ENCODE results near the gene TSKU.
"Not testable (repeated sequence)": the region's sequence is repeated elsewhere in the genome, so short reads cannot be mapped to it uniquely, and the experiment has no call there.

TSKU gene

GRCh38 chr11:76822406-76822805 is 39.2 kb downstream of the TSKU start:
- no peak for TF ChIP-seq JUND (IDR thresholded peaks at IDR 0.05; ENCODE audit: low read depth)
- DNase-seq (ENCODE audit: low read depth in 1 of 2, low spot score in 1 of 2), result no peak
- in situ Hi-C loops (cut with HindIII; ENCODE audit: low pct_unique_long_range_greater_than_20kb, low sequenced_read_pairs), result no loop called here

- peak; percentile 43 to 93 for DNase-seq (ENCODE audit: low read depth in 1 of 2, low spot score in 1 of 2)
- peak; percentile 54; the same call in 1 of the 2 replicates for TF ChIP-seq JUND (IDR thresholded peaks at IDR 0.05; ENCODE audit: low read depth)
- in situ Hi-C loops (cut with HindIII; ENCODE audit: low pct_unique_long_range_greater_than_20kb, low sequenced_read_pairs), result no loop called here
Observed at GRCh38 chr11:76823481-76824028, 40.4 kb downstream of the TSKU start.

DNA sequence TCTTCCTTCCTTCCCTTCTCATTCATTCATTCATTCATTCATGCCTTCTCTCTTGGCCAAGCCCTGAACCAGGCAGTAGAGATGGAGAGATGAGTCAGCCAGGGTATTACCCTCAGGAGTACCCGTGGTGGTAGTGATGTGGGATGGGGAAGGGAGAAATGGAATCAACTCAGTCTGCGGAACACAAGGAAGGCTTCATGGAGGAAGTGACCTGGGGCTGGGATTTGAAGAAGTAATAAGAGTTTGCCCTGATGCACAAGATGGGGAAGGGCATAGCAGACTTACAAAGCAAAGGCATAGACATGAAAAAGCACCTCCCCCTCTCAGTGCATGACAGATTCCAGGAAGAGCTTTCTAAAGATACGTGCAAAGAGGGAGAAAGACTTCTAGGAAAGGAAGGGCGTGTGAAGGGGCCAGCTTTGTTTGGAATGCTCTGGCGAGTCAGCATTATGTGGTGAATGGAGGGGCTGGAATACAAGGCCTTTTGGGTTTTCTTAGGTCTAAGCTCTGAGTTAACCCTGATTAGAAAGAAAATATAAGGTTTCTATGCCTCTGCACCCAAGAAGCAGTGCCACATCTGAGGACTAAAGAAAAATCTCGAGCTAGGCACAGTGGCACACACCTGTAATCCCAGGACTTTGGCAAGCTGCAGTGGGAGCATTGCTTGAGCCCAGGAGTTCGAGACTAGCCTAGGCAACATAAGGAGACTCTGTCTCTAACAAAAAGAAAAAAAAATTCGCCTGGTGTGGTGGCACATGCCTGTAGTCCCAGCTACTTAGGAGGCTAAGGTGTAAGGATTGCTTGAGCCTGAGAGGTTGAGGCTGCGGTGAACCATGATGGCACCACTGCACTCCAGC is 41.2 kb downstream of the TSKU start:
- DNase-seq (ENCODE audit: low read depth in 1 of 2, low spot score in 1 of 2), result peak in 1 of 2 experiments; percentile 60
- TF ChIP-seq JUND (IDR thresholded peaks at IDR 0.05; ENCODE audit: low read depth), result no peak
- in situ Hi-C loops (cut with HindIII; ENCODE audit: low pct_unique_long_range_greater_than_20kb, low sequenced_read_pairs), result no loop called here

DNA sequence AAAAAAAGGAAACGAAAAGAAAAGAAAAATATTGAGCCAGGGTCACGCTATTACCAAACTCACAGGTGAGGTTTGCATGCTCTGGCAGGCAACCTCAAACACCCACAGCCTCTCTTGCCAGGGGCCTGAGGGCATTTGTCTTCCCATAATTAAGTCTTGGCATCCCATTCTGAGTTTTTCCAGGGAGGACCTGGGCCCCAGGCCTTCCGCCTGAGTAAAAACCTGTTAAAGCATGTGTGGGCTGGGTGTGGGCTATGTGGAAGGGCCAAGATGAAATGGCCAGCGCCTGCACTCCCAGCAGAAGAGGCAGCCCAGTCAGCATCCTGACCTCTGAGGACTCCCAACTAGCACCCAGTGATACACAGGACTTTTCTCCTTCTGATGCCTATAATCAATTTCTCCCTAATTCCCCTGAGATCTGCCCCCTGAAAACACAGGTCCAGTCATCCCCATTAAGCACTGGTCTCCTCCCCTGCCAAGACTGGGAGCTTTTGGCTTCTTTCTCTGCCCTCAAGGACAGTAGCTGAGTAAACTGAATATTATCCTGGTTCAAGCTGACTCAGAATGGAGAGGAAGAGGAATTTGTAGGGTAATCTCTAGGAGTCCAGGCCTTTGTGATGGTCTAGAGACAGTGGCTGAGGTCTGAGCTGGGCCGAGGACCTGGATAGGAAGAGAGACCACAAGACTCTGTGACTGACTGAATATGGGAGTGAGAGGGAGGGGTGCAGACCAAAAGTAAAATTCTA is 42.0 kb downstream of the TSKU start:
- in situ Hi-C loops (cut with HindIII; ENCODE audit: low pct_unique_long_range_greater_than_20kb, low sequenced_read_pairs), result no loop called here
- 0 out of 2 replicates have a peak, but pooled peaks have one; percentile 55 for TF ChIP-seq JUND (IDR thresholded peaks at IDR 0.05; ENCODE audit: low read depth)
- DNase-seq (ENCODE audit: low read depth in 1 of 2, low spot score in 1 of 2), result peak; percentile 74 to 99

GRCh38 chr11:76825726-76826396 is 42.7 kb downstream of the TSKU start:
- in situ Hi-C loops (cut with HindIII; ENCODE audit: low pct_unique_long_range_greater_than_20kb, low sequenced_read_pairs), result no loop called here
- no peak for TF ChIP-seq JUND (IDR thresholded peaks at IDR 0.05; ENCODE audit: low read depth)
- DNase-seq (ENCODE audit: low read depth in 1 of 2, low spot score in 1 of 2), result peak in 1 of 2 experiments; percentile 43

DNA sequence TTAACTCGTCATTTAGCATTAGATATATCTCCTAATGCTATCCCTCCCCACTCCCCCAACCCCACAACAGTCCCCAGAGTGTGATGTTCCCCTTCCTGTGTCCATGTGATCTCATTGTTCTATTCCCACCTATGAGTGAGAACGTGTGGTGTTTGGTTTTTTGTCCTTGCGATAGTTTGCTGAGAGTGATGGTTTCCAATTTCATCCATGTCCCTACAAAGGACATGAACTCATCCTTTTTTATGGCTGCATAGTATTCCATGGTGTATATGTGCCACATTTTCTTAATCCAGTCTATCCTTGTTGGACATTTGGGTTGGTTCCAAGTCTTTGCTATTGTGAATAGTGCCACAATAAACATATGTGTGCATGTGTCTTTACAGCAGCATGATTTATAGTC is 43.4 kb downstream of the TSKU start:
- DNase-seq (ENCODE audit: low read depth in 1 of 2, low spot score in 1 of 2); in situ Hi-C loops (cut with HindIII; ENCODE audit: low pct_unique_long_range_greater_than_20kb, low sequenced_read_pairs): not testable (repeated sequence)

- in situ Hi-C loops (cut with HindIII; ENCODE audit: low pct_unique_long_range_greater_than_20kb, low sequenced_read_pairs), result not testable (repeated sequence)
Observed at GRCh38 chr11:76827005-76827404, 43.8 kb downstream of the TSKU start.

DNA sequence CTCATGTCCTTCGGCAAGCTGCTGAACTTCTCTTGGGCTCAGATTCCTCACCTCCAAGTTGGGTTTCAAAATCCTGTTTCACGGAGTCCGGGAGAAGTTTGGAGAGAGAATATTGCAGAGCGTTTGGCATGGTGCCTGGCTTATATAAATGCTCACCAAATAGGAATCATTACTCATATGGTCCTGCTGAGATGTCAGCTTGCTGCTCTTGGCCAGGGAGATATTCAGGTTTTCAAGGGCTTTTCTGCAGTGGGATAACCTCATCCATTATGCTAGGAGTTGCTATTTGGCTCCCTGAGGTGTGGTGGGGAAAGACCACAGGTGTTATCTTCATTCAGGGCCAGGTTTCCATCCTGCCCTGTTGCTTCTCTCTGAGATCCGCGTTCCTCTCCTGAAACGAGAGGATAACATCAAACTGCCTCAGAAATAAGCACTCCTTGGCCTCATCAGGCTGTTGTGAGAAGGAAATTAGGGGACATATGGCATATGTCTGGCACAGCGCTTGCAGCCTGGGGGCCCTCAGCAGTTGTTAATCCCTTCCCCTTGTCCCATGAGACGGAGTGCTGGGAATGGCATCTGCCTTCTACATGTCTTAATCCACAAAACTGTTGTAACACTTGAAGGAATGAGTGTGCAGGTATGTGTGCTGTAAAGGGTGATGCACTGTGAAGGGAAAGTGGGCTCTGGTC is 47.6 kb downstream of the TSKU start:
- no peak for TF ChIP-seq JUND (IDR thresholded peaks at IDR 0.05; ENCODE audit: low read depth)
- in situ Hi-C loops (cut with HindIII; ENCODE audit: low pct_unique_long_range_greater_than_20kb, low sequenced_read_pairs), result no loop called here
- DNase-seq (ENCODE audit: low read depth in 1 of 2, low spot score in 1 of 2), result peak in 1 of 2 experiments; percentile 57

More at GRCh38 chr11:76827005-76827404, 43.8 kb downstream of the TSKU start:
- not testable (repeated sequence) for DNase-seq (ENCODE audit: low read depth in 1 of 2, low spot score in 1 of 2)

GRCh38 chr11:76831686-76832310 is 48.6 kb downstream of the TSKU start:
- no peak for DNase-seq (ENCODE audit: low read depth in 1 of 2, low spot score in 1 of 2)
- TF ChIP-seq JUND (IDR thresholded peaks at IDR 0.05; ENCODE audit: low read depth), result no peak
- in situ Hi-C loops (cut with HindIII; ENCODE audit: low pct_unique_long_range_greater_than_20kb, low sequenced_read_pairs), result no loop called here

- no peak for DNase-seq (ENCODE audit: low read depth in 1 of 2, low spot score in 1 of 2)
- TF ChIP-seq JUND (IDR thresholded peaks at IDR 0.05; ENCODE audit: low read depth), result no peak
- in situ Hi-C loops (cut with HindIII; ENCODE audit: low pct_unique_long_range_greater_than_20kb, low sequenced_read_pairs), result no loop called here
Observed at GRCh38 chr11:76832361-76832760, 49.2 kb downstream of the TSKU start.

DNA sequence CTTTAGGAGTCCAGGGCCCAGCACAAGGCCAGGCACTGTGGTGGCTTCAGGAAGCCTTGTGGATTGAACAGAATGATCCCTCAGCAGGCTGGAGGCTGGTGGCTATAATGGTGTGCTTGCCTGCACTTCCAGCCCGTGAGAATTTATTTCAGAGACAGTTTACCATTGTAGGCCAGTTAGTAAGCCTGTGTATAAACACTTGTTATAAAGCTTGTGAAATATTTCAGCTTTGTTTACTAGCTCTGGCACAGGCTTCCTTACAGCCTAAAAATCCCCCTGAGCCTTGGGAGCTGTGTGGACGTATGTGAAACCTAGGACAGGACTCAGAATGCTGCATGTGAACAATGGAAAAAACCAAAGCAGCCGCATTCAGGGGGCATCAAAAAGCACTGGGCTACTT is 51.0 kb downstream of the TSKU start:
- in situ Hi-C loops (cut with HindIII; ENCODE audit: low pct_unique_long_range_greater_than_20kb, low sequenced_read_pairs), result no loop called here
- DNase-seq (ENCODE audit: low read depth in 1 of 2, low spot score in 1 of 2), result no peak
- TF ChIP-seq JUND (IDR thresholded peaks at IDR 0.05; ENCODE audit: low read depth), result no peak

Measured in T47D (cell line).